Erythroblast (primary cell): ENCODE results near the gene INPPL1.

Experiments used
- GATA1 ChIP-seq: IDR thresholded peaks from 2 replicates; pipeline ENCODE4 v1.6.1; 2011; ENCODE audit warnings: low read depth, mild to moderate bottlenecking, control low read depth, low read length, moderate library complexity
- POLR2A ChIP-seq: IDR thresholded peaks from 2 replicates; pipeline ENCODE4 v1.6.1; 2011; ENCODE audit warnings: mild to moderate bottlenecking, low read length

DNA sequence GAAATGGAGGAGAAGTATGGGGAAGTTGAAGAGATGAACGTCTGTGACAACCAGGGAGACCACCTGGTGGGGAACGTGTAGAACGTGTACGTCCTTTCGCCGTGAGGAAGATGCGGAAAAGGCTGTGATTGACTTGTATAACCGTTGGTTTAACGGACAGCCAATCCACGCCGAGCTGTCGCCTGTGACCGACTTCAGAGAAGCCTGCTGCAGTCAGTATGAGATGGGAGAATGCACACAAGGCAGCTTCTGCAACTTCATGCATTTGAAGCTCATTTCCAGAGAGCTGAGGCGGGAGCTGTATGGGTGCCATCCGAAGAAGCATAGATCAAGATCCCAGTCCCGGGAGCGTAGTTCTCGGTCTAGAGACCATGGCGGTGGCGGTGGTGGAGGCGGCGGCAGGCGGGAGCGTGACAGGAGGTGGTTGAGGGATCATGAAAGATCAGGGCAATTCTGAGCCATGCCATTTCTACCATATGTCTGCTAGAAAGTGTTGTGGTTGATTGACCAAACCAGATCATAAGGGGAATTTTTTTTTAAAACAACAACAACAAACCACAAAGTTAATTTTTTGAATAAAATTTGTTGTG, 56.3 kb downstream of the INPPL1 start:
- no peak for TF ChIP-seq POLR2A
- TF ChIP-seq GATA1 = no peak
